SU-DHL-6 (cell line): ENCODE data around the gene SETSIP.

Experiments
- H2AFZ ChIP-seq: fragments of 200-600 bp; sonication (generic); 2 replicates; pipeline ENCODE4 v1.6.1; 2014; ENCODE audit warnings: low read depth, mild to moderate bottlenecking, moderate library complexity, mixed read lengths, antibody characterized with exemption, low read length; ENCODE audit not compliant: severe bottlenecking
- H3F3A ChIP-seq: fragments of 200-600 bp; shearing (Covaris generic); 2 replicates; pipeline ENCODE4 v1.6.0; 2016; ENCODE audit warnings: antibody characterized with exemption, mild to moderate bottlenecking; ENCODE audit not compliant: insufficient read depth
- H3K27ac ChIP-seq: fragments of 200-600 bp; sonication (generic); 2 replicates; pipeline ENCODE4 v1.5.1; 2016; ENCODE audit warnings: low read depth, mild to moderate bottlenecking, low read length, moderate library complexity, mixed read lengths
- H3K27me3 ChIP-seq: fragments of 200-600 bp; sonication (generic), shearing (Covaris generic); 2 replicates; pipeline ENCODE4 v1.6.0; 2014; ENCODE audit warnings: mild to moderate bottlenecking, low read length
- H3K36me3 ChIP-seq: fragments of 200-600 bp; sonication (generic); 2 replicates; pipeline ENCODE4 v1.6.1; 2014; ENCODE audit warnings: mild to moderate bottlenecking, low read length, mixed read lengths
- H3K4me2 ChIP-seq: fragments of 300-600, 200-600 bp; shearing (Covaris generic), sonication (generic); 2 replicates; pipeline ENCODE4 v1.6.0; 2014; ENCODE audit warnings: low read length, low read depth, mild to moderate bottlenecking; ENCODE audit not compliant: poor library complexity, severe bottlenecking
- H3K4me3 ChIP-seq: fragments of 200-600 bp; sonication (generic); 2 replicates; pipeline ENCODE4 v1.5.1; 2014; ENCODE audit warnings: antibody characterized with exemption, low read length, mild to moderate bottlenecking, mixed read lengths; ENCODE audit not compliant: insufficient read depth, poor library complexity, severe bottlenecking
- H3K79me2 ChIP-seq: fragments of 200-600 bp; sonication (generic); 2 replicates; pipeline ENCODE4 v1.6.1; 2014; ENCODE audit warnings: mild to moderate bottlenecking, low read length, moderate library complexity; ENCODE audit not compliant: insufficient read depth
- H3K9ac ChIP-seq: fragments of 200-600 bp; sonication (generic); 2 replicates; pipeline ENCODE4 v1.7.0; 2014; ENCODE audit warnings: mild to moderate bottlenecking, low read length
- H3K9me2 ChIP-seq: fragments of 200-600 bp; sonication (generic); replicated peaks from 2 replicates; pipeline ENCODE4 v1.6.1; 2014; ENCODE audit warnings: low read length; ENCODE audit not compliant: insufficient read depth
- H3K9me3 ChIP-seq: fragments of 200-600 bp; sonication (generic); 2 replicates; pipeline ENCODE4 v1.6.1; 2014; ENCODE audit warnings: low read length, mixed read lengths; ENCODE audit not compliant: insufficient read depth
- H4K20me1 ChIP-seq: fragments of 200-600 bp; sonication (generic); 2 replicates; pipeline ENCODE4 v1.6.1; 2014; ENCODE audit warnings: low read depth, mild to moderate bottlenecking, antibody characterized with exemption, low read length, moderate library complexity, mixed read lengths
- CTCF ChIP-seq: fragments of 200-600 bp; sonication (generic); IDR thresholded peaks from one replicate; pipeline ENCODE4 v1.5.1; 2017; ENCODE audit warnings: antibody characterized with exemption, mild to moderate bottlenecking, low read length, moderate library complexity; ENCODE audit not compliant: insufficient read depth, poor library complexity, severe bottlenecking
- EZH2phosphoT487 ChIP-seq: fragments of 200-600 bp; sonication (generic), shearing (Covaris generic); conservative IDR thresholded peaks from 2 replicates; pipeline ENCODE4 v1.6.1; 2018; ENCODE audit warnings: mild to moderate bottlenecking, antibody characterized with exemption, low read length, moderate library complexity, mixed read lengths

SETSIP gene

DNA sequence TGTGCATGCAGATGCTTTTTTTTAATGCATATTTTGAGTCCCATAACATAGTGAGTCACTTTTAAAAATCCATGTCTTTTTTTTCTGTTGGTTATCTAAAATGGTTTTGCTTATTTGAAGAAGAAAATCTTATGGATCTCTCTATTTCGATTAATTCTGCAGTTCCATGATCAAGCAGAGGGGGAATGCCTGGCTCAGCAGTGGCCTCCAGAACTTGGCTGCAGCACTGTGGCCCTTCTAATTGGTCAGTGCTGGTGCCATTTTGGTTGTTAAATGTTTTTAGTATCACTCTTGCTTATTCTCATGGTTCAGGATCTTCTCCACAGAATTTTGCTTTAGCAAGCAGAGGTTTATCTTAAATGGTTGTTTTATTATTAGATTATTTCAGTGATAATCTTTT lies 34.2 kb downstream of the SETSIP start:
- Histone ChIP-seq H3K9ac (no peak overlapping the region), H3K79me2 (no peaks in the 10 kb centered on the region), H4K20me1 (no peaks in the 10 kb centered on the region), H3K4me3 (no peak overlapping the region), H2AFZ (no peak overlapping the region), H3K27ac (no peak overlapping the region), H3K4me2 (no peak overlapping the region), H3K27me3 (no peaks in the 10 kb centered on the region), H3K36me3 (no peaks in the 10 kb centered on the region), H3F3A (no peaks in the 10 kb centered on the region), H3K9me2 (no peaks in the 10 kb centered on the region), H3K9me3 (no peaks in the 10 kb centered on the region)
- TF ChIP-seq CTCF (no peak), EZH2phosphoT487 (no peak)

DNA sequence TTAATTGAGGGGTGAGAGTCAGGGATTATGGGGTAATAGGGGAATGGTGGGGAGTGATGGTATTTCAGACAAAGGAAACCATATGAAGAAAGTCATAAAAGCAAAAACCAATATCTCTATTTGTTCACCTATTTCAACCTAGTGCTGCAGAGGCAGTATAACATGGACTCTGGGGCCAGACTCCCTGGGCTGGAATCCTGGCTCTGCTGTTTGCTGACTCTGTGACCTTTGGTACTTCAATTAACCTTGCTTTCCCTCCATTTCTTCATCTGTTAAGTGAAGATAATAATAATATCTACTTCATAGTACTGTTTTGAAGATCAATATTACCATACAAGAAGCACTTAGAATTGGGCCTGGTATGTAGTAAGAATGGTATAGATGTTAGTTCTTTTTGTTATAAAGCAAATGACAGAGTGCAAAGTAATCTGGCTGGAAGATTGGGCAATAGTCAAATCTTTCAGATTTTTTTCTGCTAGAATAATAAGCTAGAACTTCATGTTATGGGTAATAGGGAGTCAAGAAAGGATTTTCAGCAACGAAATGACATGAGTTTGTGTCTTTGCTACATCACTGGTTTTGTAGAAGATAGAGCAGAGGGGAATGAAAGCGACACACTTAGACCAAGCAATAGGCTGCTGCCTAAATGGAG lies 36.4 kb downstream of the SETSIP start:
- Histone ChIP-seq H3K36me3 (no peaks in the 10 kb centered on the region), H3K9me2 (no peaks in the 10 kb centered on the region)
- TF ChIP-seq EZH2phosphoT487 = no peak

GRCh38 chr1:92037400-92037799 lies 37.8 kb downstream of the SETSIP start:
- H3K9me2 ChIP-seq = no peaks in the 10 kb centered on the region
- H3K9ac ChIP-seq = no peak overlapping the region
- H3K27me3 ChIP-seq = no peaks in the 10 kb centered on the region
- no peak overlapping the region for H3K27ac ChIP-seq
- H4K20me1 ChIP-seq = no peaks in the 10 kb centered on the region
- TF ChIP-seq EZH2phosphoT487 (no peak), CTCF (no peak)
- H3K4me2 ChIP-seq = no peak overlapping the region
- no peaks in the 10 kb centered on the region for H3K36me3 ChIP-seq
- no peaks in the 10 kb centered on the region for H3K79me2 ChIP-seq
- no peaks in the 10 kb centered on the region for H3K9me3 ChIP-seq
- no peak overlapping the region for H2AFZ ChIP-seq
- H3K4me3 ChIP-seq = no peak overlapping the region
- H3F3A ChIP-seq = no peaks in the 10 kb centered on the region

More for the DNA sequence above, 36.4 kb downstream of the SETSIP start:
- Histone ChIP-seq H2AFZ (no peak overlapping the region), H3K27me3 (no peaks in the 10 kb centered on the region), H3K9me3 (no peaks in the 10 kb centered on the region), H3K4me2 (no peak overlapping the region), H3K27ac (no peak overlapping the region), H3F3A (no peaks in the 10 kb centered on the region), H4K20me1 (no peaks in the 10 kb centered on the region), H3K4me3 (no peak overlapping the region), H3K79me2 (no peaks in the 10 kb centered on the region), H3K9ac (no peak overlapping the region)

- Histone ChIP-seq H4K20me1 (no peaks in the 10 kb centered on the region), H3K9ac (no peak overlapping the region), H3F3A (no peaks in the 10 kb centered on the region), H3K4me2 (no peak overlapping the region), H2AFZ (no peak overlapping the region), H3K9me2 (no peaks in the 10 kb centered on the region), H3K27ac (no peak overlapping the region), H3K27me3 (no peaks in the 10 kb centered on the region; the same call in 1 of the 2 replicates), H3K36me3 (no peaks in the 10 kb centered on the region), H3K9me3 (no peaks in the 10 kb centered on the region), H3K79me2 (no peaks in the 10 kb centered on the region), H3K4me3 (no peak overlapping the region)
- no peak for TF ChIP-seq EZH2phosphoT487
- no peak for TF ChIP-seq CTCF
These were observed 43.7 kb downstream of the SETSIP start for GRCh38 chr1:92031281-92032110.
